Esophagus squamous epithelium (tissue), 4 donors: ENCODE data around the gene DDB1.

Experiments used
- POLR2A ChIP-seq, 4 donors: fragments of 450-650 bp; IDR thresholded peaks; one replicate each; pipeline ENCODE4 v1.6.1; 2017; ENCODE audit warnings: antibody characterized with exemption in 4 of 4, mild to moderate bottlenecking in 4 of 4, moderate library complexity in 3 of 4
- TF ChIP-seq, protein P1 (sequence below), 6 experiments: fragments of 450-650 bp in 4 of 6; fragments of 200-600 bp in 2 of 6; sonication (generic) in 2 of 6; IDR thresholded peaks; one replicate each; pipeline ENCODE4 v1.5.1; 2016 to 2019; ENCODE audit warnings: antibody characterized with exemption in 6 of 6, mild to moderate bottlenecking in 4 of 6, moderate library complexity in 4 of 6

DNA sequence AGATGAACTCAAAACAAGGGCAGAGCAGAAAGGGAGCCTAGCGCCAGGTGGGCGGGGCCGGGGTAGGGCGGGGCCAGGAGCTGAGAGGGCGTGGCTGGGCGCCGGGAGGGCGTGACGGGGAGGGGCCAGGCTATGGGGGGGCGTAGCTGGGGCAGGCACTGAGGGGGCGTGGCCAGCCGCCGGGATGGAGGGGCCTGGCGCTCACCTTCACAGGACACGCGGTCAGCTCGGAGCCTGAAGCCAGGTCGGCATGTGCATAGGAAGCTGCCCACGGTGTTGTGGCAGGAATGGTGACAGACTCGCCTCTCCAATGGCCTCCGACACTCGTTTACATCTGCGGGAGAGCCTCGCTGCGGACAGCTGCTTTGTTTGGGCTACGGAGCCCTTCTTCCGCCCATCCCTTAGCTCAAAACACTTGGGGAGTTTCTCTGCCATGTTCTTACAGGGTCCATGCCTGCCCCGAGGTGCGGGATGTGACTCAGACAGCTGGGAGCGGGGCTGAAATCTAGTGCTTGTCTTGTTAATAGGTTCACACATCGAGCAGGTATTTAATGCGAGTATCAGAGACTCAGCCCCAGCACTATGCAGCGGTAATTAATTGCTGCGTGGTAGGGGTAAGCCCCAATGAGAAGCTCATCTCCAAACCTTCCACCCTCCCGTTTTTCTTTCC is 51.2 kb downstream of the DDB1 start:
- no peak for TF ChIP-seq POLR2A (IDR thresholded peaks at IDR 0.05)
- TF ChIP-seq, protein P1, sequence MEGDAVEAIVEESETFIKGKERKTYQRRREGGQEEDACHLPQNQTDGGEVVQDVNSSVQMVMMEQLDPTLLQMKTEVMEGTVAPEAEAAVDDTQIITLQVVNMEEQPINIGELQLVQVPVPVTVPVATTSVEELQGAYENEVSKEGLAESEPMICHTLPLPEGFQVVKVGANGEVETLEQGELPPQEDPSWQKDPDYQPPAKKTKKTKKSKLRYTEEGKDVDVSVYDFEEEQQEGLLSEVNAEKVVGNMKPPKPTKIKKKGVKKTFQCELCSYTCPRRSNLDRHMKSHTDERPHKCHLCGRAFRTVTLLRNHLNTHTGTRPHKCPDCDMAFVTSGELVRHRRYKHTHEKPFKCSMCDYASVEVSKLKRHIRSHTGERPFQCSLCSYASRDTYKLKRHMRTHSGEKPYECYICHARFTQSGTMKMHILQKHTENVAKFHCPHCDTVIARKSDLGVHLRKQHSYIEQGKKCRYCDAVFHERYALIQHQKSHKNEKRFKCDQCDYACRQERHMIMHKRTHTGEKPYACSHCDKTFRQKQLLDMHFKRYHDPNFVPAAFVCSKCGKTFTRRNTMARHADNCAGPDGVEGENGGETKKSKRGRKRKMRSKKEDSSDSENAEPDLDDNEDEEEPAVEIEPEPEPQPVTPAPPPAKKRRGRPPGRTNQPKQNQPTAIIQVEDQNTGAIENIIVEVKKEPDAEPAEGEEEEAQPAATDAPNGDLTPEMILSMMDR (IDR thresholded peaks at IDR 0.05): no peak
